Esophagus muscularis mucosa (tissue), 3 donors: Measurements from ENCODE around the gene ETF1.

Source experiments
- CTCF ChIP-seq, 3 experiments: fragments of 200-600 bp in 2 of 3; fragments of 450-650 bp in 1 of 3; sonication (generic) in 2 of 3; IDR thresholded peaks; one replicate each; pipeline ENCODE4 v1.5.1; 2017 to 2019; ENCODE audit warnings: antibody characterized with exemption in 3 of 3, mild to moderate bottlenecking in 2 of 3, moderate library complexity in 1 of 3
- EP300 ChIP-seq: sonication (generic); formaldehyde crosslinking; IDR thresholded peaks from one replicate; pipeline ENCODE4 v1.6.1; 2017; ENCODE audit warnings: antibody characterized with exemption

DNA sequence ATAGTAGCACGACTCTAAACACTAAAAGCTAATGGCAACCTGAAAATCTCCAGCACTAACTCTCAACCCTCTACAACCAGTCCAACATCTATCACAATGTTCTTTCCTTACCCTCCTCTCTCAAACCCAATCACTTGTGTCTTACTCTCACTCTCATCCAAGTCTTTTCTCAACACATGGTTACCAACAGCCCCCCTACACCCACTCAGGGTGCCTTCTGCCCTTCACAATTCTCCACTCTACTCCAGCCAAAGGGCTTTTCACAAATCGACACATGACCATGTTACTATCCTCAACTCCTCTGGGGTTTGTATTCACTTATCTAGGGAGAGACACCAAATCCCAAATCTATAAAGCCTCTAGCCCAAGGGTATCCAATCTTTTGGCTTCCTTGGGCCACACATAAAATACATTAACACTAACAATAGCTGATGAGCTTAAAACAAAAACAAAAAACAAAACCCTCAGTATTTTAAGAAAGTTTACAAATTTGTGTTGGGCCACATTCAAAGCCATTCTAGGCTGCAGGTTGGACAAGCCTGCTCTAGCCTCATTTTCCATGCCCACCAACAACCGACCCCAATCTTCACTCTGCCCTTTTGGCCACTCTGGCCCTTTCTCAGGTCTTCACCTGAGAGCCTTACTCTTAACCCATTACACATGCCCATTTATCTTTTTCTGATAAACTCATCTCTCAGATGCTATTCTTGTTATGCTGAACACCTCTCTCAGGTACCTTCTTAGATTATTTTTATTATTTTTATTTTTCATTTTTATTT lies 20.5 kb upstream of the ETF1 start:
- TF ChIP-seq EP300 (no peak), CTCF (IDR thresholded peaks at IDR 0.05) (no peak)
